Eye (tissue), 1 donor: ENCODE measurements around the gene SPAG5.

Experiments used
- DNase-seq: peaks from one replicate; pipeline ENCODE4 v3.0.0-alpha.2; 2015

SPAG5 gene

GRCh38 chr17:28572259-28573039, 26.4 kb downstream of the SPAG5 start:
- no peak for DNase-seq

- peak; percentile 96 for DNase-seq
Observed at GRCh38 chr17:28571361-28572122, 27.3 kb downstream of the SPAG5 start, which contains the start of gene PIGS. Gene PIGS (minus strand): TSS chr17:28571524. CDS start chr17:28571496, 28 bp downstream.

DNA sequence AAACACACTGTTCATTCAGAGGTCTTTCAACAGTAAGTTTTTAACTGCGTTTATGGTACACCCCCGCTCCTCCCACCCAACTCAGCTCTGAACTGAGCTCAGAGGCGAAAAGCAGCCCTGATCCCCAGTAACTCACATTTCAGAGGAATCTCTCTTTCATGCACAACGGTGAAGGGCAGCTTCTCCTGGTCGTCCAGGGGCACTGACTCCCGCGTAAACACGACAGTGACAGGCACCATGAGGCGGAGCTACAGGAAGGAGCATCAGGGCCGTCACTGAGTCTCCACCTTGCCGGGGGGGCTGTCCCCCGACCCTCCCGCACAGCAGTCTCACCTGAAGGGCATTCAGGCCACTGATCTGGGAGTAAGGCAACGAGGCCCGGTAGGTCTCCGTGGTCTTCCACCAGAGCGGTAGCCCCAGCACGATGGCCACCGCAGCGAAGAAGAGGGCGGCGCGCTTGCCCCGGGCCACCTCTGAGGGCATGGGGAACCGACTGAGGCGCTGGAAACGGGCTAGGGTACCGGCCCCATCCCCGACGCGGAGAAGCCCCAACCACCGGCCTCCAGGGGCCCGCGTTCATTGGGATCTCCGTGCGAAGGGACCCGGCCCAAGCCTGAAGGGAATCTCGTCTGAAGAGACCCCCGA, 28.0 kb downstream of the SPAG5 start:
- DNase-seq, result peak; percentile 59

DNA sequence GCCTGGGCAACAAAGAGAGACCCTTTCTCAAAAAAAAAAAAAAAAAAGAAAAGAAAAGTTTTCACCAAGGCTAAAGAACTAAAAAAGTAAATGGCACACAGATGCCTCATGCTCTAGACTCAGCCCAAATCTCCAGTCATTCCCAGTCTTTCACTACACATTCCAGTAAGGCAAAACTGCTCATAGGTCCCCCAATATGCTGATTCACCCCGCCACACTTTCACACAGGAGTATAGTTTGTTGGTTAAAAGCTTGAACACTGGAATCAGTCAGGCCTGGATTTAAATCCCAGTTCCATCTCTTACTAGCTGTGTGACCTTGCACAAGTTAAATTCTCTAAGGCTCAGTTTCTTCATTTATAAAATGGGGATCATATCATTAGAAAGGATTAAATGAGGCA, 29.4 kb downstream of the SPAG5 start:
- no peak for DNase-seq

DNA sequence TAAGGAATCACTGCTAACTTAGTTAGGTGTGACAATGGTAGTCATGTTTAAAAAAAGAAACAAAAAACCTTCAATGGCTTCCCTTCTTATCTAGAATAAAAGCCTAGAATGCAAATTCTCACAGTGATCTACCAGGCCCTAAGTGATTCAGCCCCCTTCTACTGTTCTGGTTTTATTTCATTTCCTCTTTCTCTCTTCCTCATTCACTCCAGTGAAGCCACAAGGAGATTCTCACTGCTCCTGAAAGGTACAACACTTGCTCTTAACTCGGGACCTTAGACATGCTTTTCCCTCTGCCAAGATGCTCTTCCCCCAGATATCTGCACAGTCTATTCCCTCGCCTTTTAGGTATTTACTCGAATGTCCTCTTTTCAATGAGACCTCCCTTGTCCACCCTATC, 31.2 kb downstream of the SPAG5 start:
- no peak for DNase-seq

- DNase-seq, result no peak
Observed at GRCh38 chr17:28563475-28563874, 35.4 kb downstream of the SPAG5 start.

- no peak for DNase-seq
Observed at GRCh38 chr17:28555022-28555421, 43.8 kb downstream of the SPAG5 start.

GRCh38 chr17:28554565-28554964, 44.3 kb downstream of the SPAG5 start:
- no peak for DNase-seq

DNA sequence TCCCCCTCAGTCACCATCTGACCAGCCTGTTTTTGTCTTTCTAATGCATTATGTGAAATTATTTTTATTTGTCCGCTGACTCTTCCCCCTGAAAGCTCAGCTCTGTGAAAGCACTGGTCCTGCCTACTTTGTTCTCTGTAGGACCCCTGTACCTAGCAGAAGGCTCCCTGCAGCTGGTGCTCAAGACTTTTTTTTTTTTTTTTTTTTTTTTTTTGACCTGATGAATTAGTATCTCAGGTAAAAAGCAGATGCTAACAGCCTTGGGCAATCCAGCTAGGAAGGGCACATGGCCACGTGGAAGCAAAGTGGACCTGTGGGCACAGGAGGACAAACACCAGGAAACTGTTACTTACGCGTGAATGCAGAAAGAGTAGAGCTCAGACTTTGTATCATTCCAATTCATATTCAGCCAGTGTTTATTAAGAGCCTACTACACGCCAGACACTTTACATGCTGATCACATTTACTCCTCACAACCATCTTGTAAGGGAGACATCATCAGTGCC, 45.8 kb downstream of the SPAG5 start:
- no peak for DNase-seq

GRCh38 chr17:28552176-28552999, 46.4 kb downstream of the SPAG5 start, which contains the start of gene UNC119:
Gene UNC119 (minus strand): TSS chr17:28552624. CDS start chr17:28552557, 67 bp downstream.
- peak; percentile 91 for DNase-seq

DNA sequence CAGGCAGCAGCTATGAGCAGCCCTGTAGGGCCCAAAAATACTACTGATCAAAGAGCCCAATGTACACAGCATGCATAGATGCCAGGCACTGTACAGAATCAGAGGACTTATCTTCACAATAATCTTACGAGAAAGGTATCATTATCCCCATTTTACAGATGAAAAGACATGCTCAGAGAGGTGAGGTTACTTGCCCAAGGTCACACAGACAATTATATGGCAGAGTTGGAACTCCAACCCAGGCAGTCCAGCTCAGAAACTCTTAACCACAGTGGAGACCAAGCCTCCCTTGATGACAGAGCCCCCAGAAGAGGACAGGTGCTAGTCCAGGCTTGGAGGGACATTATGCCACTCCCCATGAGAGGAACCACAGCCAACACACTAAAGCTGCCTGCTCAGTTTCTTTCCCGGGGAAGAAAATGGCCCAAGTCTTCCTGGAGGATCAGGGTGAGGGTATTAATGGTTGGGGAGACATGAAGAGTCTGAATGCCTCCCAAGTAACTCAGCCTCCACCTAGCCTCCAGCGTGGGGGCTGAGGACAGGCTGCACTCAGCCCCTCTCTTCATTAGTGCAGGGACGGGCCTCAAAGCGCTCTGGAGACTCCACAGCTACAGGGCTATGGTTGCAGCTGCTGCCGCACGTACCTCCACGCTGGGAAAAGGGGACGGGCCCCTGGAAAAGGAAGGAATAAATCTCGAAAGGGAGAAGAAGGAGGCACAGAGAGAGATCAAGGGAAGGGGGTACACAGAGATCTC, 47.2 kb downstream of the SPAG5 start:
- peak; percentile 71 for DNase-seq

DNA sequence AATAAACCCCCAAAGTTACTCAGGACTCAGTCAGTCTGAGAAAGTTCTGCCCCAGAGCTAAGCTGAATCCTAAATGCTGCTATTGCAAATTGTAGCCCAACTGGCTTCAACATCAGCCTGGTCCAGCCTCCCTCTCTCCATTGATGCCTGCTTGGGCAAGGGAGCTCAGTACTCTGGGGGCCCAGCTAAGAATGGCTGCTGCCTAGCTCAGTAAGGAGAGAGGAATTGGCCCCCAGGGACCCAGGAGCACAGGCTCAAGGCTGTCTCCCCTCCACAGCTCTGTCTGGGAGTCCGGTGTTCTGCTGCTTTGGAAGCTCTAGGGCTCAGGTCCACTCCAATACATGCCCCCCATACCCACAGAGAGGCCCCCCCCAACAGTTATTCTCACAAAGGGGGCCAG, 48.0 kb downstream of the SPAG5 start:
- DNase-seq, result no peak

DNA sequence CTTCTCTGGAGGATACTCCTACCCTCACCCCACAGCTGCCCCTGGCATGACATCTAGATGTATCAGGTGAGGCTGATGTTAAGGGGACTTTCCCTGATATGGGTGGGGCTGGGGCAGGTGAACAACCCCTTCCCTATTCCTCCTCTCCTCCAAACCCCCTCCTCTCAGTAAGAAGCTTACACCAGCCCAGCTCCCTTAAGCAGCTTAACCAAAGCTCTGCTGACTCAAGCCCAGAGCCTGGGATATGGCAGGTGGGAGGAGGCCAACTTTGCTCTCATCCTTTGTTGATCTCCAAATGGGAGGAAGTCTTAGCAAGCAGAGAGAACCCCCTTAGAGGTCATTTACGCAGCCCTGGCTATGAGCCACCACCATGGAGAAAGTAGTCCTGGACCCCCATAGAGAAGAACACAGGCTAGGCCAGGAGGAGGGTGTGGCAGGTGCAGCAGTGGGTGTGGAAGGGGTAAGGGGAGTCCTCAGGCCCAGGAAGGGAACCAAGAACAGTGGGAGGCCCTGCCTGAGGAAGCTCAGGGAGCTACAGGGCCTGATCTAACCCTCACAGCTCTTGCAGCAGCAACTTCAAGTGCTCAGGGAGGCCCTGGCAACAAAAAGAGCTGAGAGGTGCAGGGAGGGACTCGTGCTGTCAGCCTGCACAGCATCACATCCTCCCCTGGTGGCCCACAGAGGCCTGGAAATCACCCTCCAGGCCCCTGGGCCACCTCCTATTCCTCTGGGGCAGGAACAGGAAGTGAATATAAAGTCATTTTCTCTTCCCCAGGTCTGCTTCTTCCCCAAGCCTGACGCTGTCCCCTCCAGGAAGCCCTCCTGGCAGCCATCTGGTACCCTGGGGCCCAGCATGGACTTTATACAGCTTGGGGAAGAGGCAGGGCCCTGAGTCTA, 49.3 kb downstream of the SPAG5 start:
- no peak for DNase-seq

DNA sequence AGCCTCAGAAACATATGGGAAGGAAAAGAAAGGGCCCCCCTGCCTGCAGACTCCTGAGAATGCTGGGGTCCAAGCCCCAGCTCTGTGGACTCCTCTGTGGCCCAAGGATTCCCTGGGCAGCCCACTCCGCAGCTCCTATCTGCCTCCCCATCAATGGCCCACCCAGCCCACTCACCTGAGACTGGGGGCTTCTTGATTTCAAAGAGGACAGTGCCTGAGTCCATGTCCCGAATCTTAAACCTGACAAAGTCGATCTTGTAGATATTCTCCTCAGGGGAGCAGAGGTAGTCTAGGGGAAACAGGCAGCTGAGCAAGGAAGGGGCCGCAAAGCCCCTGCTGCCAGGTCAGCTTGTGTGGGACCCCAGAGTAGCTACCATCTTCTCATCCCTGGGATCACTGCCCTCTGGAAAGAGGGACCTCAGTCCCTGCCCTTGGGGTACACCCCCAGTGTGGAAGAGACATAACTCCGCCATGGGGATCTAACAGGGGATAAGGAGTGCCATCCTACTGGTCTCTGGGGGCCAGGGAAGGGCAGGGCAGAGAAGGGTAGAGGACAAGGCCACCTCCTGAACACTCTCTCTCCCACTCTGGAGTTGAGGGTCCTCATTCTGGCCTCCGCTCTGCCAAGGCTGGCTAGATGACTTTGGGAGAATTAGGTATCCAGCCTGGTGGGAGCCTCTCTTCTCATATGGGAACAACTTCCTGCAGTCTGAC, 50.3 kb downstream of the SPAG5 start:
- no peak for DNase-seq

DNA sequence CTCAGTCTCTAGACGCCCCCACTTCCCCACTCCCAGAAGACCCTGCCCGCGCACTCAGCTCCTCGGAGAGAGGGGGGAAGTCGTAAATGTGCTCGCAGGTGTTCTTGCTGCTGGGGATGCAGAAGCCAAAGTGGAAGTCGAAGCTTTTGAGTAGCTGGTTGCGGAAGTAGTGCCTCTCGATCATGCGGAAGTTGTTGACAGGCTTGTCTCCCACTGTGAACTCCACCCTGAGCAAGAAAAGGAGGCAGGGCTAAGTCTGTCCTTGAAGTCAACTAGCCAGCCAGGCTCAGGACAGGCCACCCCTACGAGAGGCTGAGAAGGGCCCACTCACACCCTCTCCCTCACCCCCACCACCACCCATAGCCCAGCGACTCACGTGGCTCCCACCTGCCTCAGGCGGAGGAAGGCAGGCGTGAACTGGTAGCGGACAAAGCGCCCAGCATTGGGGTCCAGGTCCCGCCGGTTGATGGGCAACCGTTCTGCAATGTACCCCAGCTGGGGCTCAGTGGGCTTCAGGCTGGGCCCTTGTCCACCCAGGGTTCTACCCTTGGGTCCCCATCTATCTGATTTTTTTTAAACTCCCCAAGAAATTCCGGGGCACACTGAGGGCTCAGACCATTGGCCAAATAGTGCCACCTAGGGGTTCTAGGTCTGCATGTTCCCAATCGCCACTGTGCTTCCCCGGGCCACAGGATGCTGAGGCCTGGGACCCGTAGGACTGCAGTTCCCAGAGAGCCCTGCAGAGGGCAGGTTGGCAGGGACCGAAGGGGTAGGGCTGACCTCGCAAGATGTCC, 51.0 kb downstream of the SPAG5 start:
- DNase-seq, result peak; percentile 86

GRCh38 chr17:28547096-28547622, 51.7 kb downstream of the SPAG5 start:
- no peak for DNase-seq

DNA sequence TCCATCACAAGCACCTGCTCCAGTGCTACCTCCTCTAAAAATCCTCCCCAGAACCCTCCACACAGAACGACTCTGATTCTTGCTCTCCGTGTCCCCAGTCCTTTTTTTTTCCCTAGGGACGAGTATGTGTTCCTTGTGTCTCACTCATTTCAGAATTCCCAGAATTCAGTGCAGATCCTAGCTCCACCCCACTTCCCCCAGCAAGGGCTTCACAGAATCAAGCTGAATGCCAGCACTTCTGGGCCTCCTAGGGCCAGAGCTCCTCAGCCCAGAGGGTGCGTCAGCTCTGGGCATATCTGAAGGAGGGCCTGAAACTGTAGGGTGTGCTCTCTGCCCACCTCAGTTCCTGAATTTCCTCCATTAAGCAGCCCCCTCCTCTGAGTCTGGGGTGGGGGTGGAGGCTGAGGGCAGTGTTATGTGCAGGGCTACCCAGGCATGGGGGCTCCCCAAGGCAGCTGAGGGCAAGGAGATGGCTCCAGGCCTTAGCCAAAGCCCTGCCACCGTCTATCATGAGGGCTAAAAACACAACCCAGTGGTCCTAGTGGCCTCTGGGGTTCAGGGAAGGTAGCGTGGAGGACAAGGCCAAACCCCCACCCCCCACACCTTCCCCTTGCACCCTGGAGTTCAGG, 52.9 kb downstream of the SPAG5 start:
- DNase-seq, result no peak

DNA sequence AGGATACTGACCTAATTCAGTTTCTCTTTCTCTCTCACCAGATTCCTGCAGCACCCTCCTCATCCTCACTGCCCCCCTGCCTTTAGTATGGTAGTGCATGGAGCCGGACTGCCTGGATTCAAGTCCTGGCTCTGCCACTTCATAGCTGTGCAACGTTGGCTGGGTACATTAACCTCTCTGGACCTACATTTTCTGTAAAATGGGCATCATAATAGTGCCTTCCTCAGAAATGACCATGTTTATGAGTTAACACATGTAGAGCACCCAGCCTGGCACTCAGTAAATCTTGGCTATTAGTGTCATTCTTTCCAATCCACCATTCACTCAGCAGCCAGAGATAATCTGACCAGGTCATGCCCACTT, 53.7 kb downstream of the SPAG5 start:
- DNase-seq, result no peak
